Measurements from ENCODE around the gene SLC27A2. TPM values are rescaled to one million over a fixed set of nuclear protein-coding genes. Genes with fewer than 3 reads are reported as not detected.

SLC27A2 gene
- total and polyA plus RNA-seq, 2 experiments from 2014 or later = 2.8 to 9.4 TPM

DNA sequence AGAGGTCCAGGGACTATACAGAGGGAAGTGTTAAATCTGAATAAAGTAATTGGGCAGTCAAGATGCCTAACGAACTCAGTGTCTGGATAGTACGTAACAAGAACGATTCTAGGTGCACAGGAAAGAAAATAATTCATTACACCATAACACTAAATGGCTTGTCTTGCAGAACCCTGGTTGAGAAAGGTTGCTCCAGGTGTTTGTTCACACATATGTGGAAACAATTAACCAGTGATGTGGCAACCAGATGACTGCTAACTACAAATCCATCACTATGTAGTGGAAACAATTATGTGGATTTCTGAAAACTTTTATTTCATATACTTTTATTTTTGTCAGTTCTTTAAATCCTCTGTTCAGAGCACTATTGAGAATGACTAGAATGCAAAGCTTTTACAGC lies 93.9 kb downstream of the SLC27A2 start:
- TF ChIP-seq STAT1 (IDR thresholded peaks at IDR 0.05; ENCODE audit: unreplicated experiment) = no peak
- TF ChIP-seq, protein P1, sequence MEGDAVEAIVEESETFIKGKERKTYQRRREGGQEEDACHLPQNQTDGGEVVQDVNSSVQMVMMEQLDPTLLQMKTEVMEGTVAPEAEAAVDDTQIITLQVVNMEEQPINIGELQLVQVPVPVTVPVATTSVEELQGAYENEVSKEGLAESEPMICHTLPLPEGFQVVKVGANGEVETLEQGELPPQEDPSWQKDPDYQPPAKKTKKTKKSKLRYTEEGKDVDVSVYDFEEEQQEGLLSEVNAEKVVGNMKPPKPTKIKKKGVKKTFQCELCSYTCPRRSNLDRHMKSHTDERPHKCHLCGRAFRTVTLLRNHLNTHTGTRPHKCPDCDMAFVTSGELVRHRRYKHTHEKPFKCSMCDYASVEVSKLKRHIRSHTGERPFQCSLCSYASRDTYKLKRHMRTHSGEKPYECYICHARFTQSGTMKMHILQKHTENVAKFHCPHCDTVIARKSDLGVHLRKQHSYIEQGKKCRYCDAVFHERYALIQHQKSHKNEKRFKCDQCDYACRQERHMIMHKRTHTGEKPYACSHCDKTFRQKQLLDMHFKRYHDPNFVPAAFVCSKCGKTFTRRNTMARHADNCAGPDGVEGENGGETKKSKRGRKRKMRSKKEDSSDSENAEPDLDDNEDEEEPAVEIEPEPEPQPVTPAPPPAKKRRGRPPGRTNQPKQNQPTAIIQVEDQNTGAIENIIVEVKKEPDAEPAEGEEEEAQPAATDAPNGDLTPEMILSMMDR (conservative IDR thresholded peaks at IDR 0.05; ENCODE audit: low read depth in 2 of 2) = no peak
- TF ChIP-seq EZH2 (IDR thresholded peaks at IDR 0.05; ENCODE audit: low read depth, unreplicated experiment) = no peak
- TF ChIP-seq, protein P2, sequence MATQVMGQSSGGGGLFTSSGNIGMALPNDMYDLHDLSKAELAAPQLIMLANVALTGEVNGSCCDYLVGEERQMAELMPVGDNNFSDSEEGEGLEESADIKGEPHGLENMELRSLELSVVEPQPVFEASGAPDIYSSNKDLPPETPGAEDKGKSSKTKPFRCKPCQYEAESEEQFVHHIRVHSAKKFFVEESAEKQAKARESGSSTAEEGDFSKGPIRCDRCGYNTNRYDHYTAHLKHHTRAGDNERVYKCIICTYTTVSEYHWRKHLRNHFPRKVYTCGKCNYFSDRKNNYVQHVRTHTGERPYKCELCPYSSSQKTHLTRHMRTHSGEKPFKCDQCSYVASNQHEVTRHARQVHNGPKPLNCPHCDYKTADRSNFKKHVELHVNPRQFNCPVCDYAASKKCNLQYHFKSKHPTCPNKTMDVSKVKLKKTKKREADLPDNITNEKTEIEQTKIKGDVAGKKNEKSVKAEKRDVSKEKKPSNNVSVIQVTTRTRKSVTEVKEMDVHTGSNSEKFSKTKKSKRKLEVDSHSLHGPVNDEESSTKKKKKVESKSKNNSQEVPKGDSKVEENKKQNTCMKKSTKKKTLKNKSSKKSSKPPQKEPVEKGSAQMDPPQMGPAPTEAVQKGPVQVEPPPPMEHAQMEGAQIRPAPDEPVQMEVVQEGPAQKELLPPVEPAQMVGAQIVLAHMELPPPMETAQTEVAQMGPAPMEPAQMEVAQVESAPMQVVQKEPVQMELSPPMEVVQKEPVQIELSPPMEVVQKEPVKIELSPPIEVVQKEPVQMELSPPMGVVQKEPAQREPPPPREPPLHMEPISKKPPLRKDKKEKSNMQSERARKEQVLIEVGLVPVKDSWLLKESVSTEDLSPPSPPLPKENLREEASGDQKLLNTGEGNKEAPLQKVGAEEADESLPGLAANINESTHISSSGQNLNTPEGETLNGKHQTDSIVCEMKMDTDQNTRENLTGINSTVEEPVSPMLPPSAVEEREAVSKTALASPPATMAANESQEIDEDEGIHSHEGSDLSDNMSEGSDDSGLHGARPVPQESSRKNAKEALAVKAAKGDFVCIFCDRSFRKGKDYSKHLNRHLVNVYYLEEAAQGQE (IDR thresholded peaks at IDR 0.05; ENCODE audit: unreplicated experiment) = no peak
- TF ChIP-seq, protein P3, sequence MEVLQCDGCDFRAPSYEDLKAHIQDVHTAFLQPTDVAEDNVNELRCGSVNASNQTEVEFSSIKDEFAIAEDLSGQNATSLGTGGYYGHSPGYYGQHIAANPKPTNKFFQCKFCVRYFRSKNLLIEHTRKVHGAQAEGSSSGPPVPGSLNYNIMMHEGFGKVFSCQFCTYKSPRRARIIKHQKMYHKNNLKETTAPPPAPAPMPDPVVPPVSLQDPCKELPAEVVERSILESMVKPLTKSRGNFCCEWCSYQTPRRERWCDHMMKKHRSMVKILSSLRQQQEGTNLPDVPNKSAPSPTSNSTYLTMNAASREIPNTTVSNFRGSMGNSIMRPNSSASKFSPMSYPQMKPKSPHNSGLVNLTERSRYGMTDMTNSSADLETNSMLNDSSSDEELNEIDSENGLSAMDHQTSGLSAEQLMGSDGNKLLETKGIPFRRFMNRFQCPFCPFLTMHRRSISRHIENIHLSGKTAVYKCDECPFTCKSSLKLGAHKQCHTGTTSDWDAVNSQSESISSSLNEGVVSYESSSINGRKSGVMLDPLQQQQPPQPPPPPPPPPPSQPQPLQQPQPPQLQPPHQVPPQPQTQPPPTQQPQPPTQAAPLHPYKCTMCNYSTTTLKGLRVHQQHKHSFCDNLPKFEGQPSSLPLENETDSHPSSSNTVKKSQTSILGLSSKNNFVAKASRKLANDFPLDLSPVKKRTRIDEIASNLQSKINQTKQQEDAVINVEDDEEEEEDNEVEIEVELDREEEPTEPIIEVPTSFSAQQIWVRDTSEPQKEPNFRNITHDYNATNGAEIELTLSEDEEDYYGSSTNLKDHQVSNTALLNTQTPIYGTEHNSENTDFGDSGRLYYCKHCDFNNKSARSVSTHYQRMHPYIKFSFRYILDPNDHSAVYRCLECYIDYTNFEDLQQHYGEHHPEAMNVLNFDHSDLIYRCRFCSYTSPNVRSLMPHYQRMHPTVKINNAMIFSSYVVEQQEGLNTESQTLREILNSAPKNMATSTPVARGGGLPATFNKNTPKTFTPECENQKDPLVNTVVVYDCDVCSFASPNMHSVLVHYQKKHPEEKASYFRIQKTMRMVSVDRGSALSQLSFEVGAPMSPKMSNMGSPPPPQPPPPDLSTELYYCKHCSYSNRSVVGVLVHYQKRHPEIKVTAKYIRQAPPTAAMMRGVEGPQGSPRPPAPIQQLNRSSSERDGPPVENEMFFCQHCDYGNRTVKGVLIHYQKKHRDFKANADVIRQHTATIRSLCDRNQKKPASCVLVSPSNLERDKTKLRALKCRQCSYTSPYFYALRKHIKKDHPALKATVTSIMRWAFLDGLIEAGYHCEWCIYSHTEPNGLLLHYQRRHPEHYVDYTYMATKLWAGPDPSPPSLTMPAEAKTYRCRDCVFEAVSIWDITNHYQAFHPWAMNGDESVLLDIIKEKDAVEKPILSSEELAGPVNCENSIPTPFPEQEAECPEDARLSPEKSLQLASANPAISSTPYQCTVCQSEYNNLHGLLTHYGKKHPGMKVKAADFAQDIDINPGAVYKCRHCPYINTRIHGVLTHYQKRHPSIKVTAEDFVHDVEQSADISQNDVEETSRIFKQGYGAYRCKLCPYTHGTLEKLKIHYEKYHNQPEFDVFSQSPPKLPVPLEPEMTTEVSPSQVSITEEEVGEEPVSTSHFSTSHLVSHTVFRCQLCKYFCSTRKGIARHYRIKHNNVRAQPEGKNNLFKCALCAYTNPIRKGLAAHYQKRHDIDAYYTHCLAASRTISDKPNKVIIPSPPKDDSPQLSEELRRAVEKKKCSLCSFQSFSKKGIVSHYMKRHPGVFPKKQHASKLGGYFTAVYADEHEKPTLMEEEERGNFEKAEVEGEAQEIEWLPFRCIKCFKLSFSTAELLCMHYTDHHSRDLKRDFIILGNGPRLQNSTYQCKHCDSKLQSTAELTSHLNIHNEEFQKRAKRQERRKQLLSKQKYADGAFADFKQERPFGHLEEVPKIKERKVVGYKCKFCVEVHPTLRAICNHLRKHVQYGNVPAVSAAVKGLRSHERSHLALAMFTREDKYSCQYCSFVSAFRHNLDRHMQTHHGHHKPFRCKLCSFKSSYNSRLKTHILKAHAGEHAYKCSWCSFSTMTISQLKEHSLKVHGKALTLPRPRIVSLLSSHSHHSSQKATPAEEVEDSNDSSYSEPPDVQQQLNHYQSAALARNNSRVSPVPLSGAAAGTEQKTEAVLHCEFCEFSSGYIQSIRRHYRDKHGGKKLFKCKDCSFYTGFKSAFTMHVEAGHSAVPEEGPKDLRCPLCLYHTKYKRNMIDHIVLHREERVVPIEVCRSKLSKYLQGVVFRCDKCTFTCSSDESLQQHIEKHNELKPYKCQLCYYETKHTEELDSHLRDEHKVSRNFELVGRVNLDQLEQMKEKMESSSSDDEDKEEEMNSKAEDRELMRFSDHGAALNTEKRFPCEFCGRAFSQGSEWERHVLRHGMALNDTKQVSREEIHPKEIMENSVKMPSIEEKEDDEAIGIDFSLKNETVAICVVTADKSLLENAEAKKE (CRISPR knock-in tag; IDR thresholded peaks at IDR 0.05) = no peak
- no peak for TF ChIP-seq ZNF114 (CRISPR knock-in tag; IDR thresholded peaks at IDR 0.05)
- no peak for TF ChIP-seq NANOG (IDR thresholded peaks at IDR 0.05; ENCODE audit: borderline replicate concordance)
- TF ChIP-seq EZH2phosphoT487 (IDR thresholded peaks at IDR 0.05; ENCODE audit: unreplicated experiment) = no peak
- TF ChIP-seq ZNF331 (CRISPR knock-in tag; IDR thresholded peaks at IDR 0.05; ENCODE audit: low read depth) = no peak
- TF ChIP-seq, protein P4, sequence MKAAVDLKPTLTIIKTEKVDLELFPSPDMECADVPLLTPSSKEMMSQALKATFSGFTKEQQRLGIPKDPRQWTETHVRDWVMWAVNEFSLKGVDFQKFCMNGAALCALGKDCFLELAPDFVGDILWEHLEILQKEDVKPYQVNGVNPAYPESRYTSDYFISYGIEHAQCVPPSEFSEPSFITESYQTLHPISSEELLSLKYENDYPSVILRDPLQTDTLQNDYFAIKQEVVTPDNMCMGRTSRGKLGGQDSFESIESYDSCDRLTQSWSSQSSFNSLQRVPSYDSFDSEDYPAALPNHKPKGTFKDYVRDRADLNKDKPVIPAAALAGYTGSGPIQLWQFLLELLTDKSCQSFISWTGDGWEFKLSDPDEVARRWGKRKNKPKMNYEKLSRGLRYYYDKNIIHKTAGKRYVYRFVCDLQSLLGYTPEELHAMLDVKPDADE (IDR thresholded peaks at IDR 0.05) = no peak
- TF ChIP-seq JUNB (IDR thresholded peaks at IDR 0.05; ENCODE audit: unreplicated experiment) = no peak
- no peak for TF ChIP-seq POLR2AphosphoS5 (IDR thresholded peaks at IDR 0.05; ENCODE audit: low read depth)
- TF ChIP-seq CREB1 (CRISPR knock-in tag; IDR thresholded peaks at IDR 0.05; ENCODE audit: low read depth) = no peak
- H3K36me3 Mint-ChIP-seq (ENCODE audit: low read depth) = no peaks in the 10 kb centered on the region
- H3K27ac Mint-ChIP-seq = no peak overlapping the region

More for the DNA sequence above, 93.9 kb downstream of the SLC27A2 start:
- Histone ChIP-seq H4K20me1 (replicated peaks; ENCODE audit: insufficient read depth) (no peaks in the 10 kb centered on the region), H3K4me3 (no peak overlapping the region), H2AFZ (no peak overlapping the region), H3K4me2 (no peak overlapping the region), H3F3A (replicated peaks; ENCODE audit: low read depth) (no peaks in the 10 kb centered on the region), H3K79me2 (replicated peaks; ENCODE audit: insufficient read depth) (no peaks in the 10 kb centered on the region), H3K27me3 (ENCODE audit: insufficient read depth) (no peaks in the 10 kb centered on the region), H3K9me2 (ENCODE audit: insufficient read depth) (no peaks in the 10 kb centered on the region), H3K36me3 (ENCODE audit: insufficient read depth) (no peaks in the 10 kb centered on the region), H3K4me1 (ENCODE audit: insufficient read depth) (no peaks in the 10 kb centered on the region), H3K27ac (ENCODE audit: low read depth) (no peak overlapping the region)
- DNase-seq (ENCODE audit: low spot score) (no peak), ATAC-seq (no peak)
- Mint-ChIP-seq H3K27me3 (ENCODE audit: insufficient read depth, low read depth, poor library complexity) (no peaks in the 10 kb centered on the region), H3K9me3 (no peaks in the 10 kb centered on the region), H3K4me3 (no peak overlapping the region), H3K4me1 (no peaks in the 10 kb centered on the region)

All from GM23338 (cell line).